ENCODE measurements around the gene SWI5. TPM values are rescaled to one million over a fixed set of nuclear protein-coding genes. Genes with fewer than 3 reads are reported as not detected.

The SWI5 gene
- total RNA-seq, 1 experiment from 2014 or later, result 22.4 TPM

GRCh38 chr9:128335914-128336313, 59.8 kb downstream of the SWI5 start:
- peaks cover under 1% of the 10 kb centered on the region; the same call in 1 of the 2 replicates for H3K79me2 ChIP-seq (ENCODE audit: insufficient read depth, low read length)
- H3K27me3 ChIP-seq (ENCODE audit: insufficient read depth, low read length), result no peaks in the 10 kb centered on the region
- intact Hi-C loops (cut with micrococcal nuclease), result no loop called here
- no peak overlapping the region for H3K4me2 ChIP-seq (ENCODE audit: low read length)
- H4K20me1 ChIP-seq (ENCODE audit: insufficient read depth), result no peaks in the 10 kb centered on the region
- H3K9ac ChIP-seq (ENCODE audit: low read length), result no peak overlapping the region
- DNase-seq (ENCODE audit: low read depth, low spot score), result no peak
- peaks cover 0 to 13% of the 10 kb centered on the region in 2 experiments; a peak in 2 of 4 replicates for H3K4me1 ChIP-seq (ENCODE audit: control insufficient read depth in 1 of 2, insufficient read depth in 2 of 2, low read length in 2 of 2)
- H3K4me3 ChIP-seq (replicated peaks in 1 of 2; ENCODE audit: low read depth in 1 of 2, low read length in 2 of 2), result no peak overlapping the region
- ChIA-PET POLR2A (no interaction called here), CTCF (no interaction called here), RAD21 (ENCODE audit: low non-redundant PET in 1 of 2, low total read pairs in 2 of 2, uncharacterized antibody in 2 of 2, unreplicated experiment in 2 of 2) (no interaction called here)
- no peaks in the 10 kb centered on the region for H3K9me2 ChIP-seq (ENCODE audit: insufficient read depth)
- no TSS peak for BruUV-seq (replicated peaks)
- no peaks in the 10 kb centered on the region for H3K9me3 ChIP-seq (ENCODE audit: control insufficient read depth in 1 of 2, insufficient read depth in 1 of 2, low read depth in 1 of 2, low read length in 2 of 2)
- no peak overlapping the region for H3K27ac ChIP-seq (ENCODE audit: low read depth, low read length)
- TF ChIP-seq SRF (IDR thresholded peaks at IDR 0.05; ENCODE audit: low read depth) (no peak), ATF3 (IDR thresholded peaks at IDR 0.05) (no peak), ZFX (IDR thresholded peaks at IDR 0.05) (no peak), ZBTB33 (IDR thresholded peaks at IDR 0.05; ENCODE audit: extremely low read depth, insufficient replicate concordance, low read length) (no peak), ELF1 (IDR thresholded peaks at IDR 0.05; ENCODE audit: borderline replicate concordance, low read depth) (no peak), REST (IDR thresholded peaks at IDR 0.05; ENCODE audit: low read depth) (no peak), YY1 (IDR thresholded peaks at IDR 0.05; ENCODE audit: extremely low read depth, insufficient replicate concordance, low read depth, low read length) (no peak), POLR2AphosphoS5 (IDR thresholded peaks at IDR 0.05; ENCODE audit: low read depth, low read length) (no peak), SP1 (IDR thresholded peaks at IDR 0.05; ENCODE audit: low read depth) (no peak), JUND (IDR thresholded peaks at IDR 0.05) (no peak), CTCF (IDR thresholded peaks at IDR 0.05 in 2 of 3, conservative IDR thresholded peaks at IDR 0.05 in 1 of 3; ENCODE audit: borderline replicate concordance in 1 of 3, insufficient read depth in 1 of 3, low read depth in 2 of 3, low read length in 2 of 3) (no peak), EZH2 (IDR thresholded peaks at IDR 0.05) (no peak), CBX3 (IDR thresholded peaks at IDR 0.05; ENCODE audit: low read depth) (no peak), RAD21 (IDR thresholded peaks at IDR 0.05; ENCODE audit: low read depth) (no peak), TCF7L2 (IDR thresholded peaks at IDR 0.05; ENCODE audit: borderline replicate concordance, extremely low read depth, insufficient read depth, insufficient read length) (no peak), CEBPB (IDR thresholded peaks at IDR 0.05; ENCODE audit: low read depth) (no peak)
- H3K36me3 ChIP-seq (ENCODE audit: control insufficient read depth in 1 of 2, insufficient read depth in 2 of 2, low read length in 2 of 2), result no peaks in the 10 kb centered on the region; a peak in 1 of 4 replicates
- no peak for ATAC-seq
- no peak overlapping the region for H2AFZ ChIP-seq (ENCODE audit: low read depth, low read length, poor library complexity, severe bottlenecking)

All from HCT116 (cell line).